ENCODE results near the gene EFHD2. TPM values are rescaled to one million over a fixed set of nuclear protein-coding genes. Genes with fewer than 3 reads are reported as not detected.
"Not testable (repeated sequence)": the region's sequence is repeated elsewhere in the genome, so short reads cannot be mapped to it uniquely, and the experiment has no call there.

Gene EFHD2
- total and polyA plus RNA-seq, 8 donors = 11.9 to 107 (median 18.2) TPM

DNA sequence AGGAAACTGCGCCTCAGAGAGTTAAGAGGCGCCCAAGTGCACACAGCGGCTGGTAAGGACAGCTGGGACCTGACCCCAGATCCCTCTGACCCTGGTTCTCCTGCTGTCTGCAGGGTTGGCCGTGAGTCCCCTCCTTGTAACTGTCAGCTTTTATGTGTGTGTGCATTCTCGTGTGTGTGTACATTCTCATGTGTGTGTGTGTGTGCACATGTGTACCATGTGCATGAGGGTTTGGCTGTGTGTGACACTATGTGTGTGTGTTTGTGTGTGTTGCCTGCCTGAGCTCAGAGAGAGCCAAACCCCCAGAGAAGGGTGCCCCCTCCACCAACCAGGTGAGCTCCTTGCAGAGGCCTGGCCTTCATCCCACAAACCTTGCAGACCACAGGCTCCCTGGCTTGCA lies 25.9 kb upstream of the EFHD2 start:
- Histone ChIP-seq H3K36me3 (no peaks in the 10 kb centered on the region), H3K27me3 (peaks cover 0 to 45% of the 10 kb centered on the region in 2 donors), H3K4me1 (peaks cover 5 to 14% of the 10 kb centered on the region in 2 donors), H3K27ac (no peak overlapping the region), H3K9me3 (no peaks in the 10 kb centered on the region), H3K4me3 (no peak overlapping the region)
- ATAC-seq (no peak), DNase-seq (no peak)
- TF ChIP-seq, protein P1, sequence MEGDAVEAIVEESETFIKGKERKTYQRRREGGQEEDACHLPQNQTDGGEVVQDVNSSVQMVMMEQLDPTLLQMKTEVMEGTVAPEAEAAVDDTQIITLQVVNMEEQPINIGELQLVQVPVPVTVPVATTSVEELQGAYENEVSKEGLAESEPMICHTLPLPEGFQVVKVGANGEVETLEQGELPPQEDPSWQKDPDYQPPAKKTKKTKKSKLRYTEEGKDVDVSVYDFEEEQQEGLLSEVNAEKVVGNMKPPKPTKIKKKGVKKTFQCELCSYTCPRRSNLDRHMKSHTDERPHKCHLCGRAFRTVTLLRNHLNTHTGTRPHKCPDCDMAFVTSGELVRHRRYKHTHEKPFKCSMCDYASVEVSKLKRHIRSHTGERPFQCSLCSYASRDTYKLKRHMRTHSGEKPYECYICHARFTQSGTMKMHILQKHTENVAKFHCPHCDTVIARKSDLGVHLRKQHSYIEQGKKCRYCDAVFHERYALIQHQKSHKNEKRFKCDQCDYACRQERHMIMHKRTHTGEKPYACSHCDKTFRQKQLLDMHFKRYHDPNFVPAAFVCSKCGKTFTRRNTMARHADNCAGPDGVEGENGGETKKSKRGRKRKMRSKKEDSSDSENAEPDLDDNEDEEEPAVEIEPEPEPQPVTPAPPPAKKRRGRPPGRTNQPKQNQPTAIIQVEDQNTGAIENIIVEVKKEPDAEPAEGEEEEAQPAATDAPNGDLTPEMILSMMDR (IDR thresholded peaks at IDR 0.05) = no peak
- intact Hi-C loops (cut with DNase I) = no loop called here

DNA sequence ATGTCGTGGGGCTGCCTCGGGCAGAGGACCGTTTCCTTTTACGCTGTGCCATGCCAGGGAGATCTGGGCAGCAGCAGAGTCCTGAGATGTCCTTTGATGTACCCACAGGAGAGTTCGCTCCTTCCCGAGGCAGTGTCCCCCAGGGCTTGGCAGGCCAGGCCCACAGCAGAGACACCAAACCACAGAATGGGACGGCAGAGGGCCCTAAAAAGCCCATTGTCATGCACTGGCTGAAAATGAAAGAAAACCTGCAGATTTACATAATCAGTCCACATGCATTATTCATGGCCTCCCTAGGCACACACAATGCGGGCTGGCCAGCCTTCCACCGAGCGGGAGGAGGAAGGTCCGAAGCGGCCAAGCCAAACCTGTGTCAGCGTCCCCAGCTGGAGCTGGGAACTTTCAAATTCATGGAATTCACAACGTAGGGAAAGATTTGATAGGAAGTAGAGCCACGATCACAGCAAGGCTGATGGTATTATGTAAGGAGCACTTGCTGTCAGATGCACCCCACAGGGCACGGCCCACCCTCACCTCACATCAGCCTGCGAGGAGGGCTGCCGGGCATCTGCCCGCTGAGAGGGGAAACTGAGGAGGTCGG lies 25.3 kb upstream of the EFHD2 start:
- DNase-seq (no peak), ATAC-seq (no peak)
- Histone ChIP-seq H3K27ac (no peak overlapping the region), H3K4me3 (no peak overlapping the region), H3K36me3 (no peaks in the 10 kb centered on the region), H3K4me1 (peaks cover 5 to 14% of the 10 kb centered on the region in 2 donors), H3K27me3 (peaks cover 0 to 50% of the 10 kb centered on the region in 2 donors), H3K9me3 (no peaks in the 10 kb centered on the region)
- TF ChIP-seq, protein P1 (IDR thresholded peaks at IDR 0.05) = no peak
- intact Hi-C loops (cut with DNase I) = no loop called here

DNA sequence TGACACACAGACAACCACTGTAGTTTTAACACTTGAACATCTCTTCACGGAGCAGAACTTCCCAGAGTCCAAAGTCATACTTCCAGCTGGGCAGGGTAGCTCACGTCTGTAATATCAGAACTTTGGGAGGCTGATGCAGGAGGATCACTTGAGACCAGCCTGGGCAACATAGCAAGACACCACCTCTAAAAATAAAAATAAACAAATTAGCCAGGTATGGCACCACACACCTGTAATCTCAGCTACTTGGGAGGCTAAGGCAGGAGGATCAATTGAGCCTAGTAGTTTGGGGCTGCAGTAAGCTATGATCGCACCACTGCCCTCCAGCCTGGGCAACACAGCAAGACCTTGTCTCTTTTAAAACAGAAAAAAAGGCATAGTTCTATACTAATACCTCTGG lies 24.3 kb upstream of the EFHD2 start:
- TF ChIP-seq, protein P1 (IDR thresholded peaks at IDR 0.05) = no peak
- Histone ChIP-seq H3K4me1 (peaks cover 5 to 14% of the 10 kb centered on the region in 2 donors), H3K9me3 (no peaks in the 10 kb centered on the region), H3K27ac (no peak overlapping the region), H3K36me3 (no peaks in the 10 kb centered on the region), H3K27me3 (peaks cover 0 to 45% of the 10 kb centered on the region in 2 donors), H3K4me3 (no peak overlapping the region)
- intact Hi-C loops (cut with DNase I) = no loop called here
- DNase-seq (no peak), ATAC-seq (no peak)

DNA sequence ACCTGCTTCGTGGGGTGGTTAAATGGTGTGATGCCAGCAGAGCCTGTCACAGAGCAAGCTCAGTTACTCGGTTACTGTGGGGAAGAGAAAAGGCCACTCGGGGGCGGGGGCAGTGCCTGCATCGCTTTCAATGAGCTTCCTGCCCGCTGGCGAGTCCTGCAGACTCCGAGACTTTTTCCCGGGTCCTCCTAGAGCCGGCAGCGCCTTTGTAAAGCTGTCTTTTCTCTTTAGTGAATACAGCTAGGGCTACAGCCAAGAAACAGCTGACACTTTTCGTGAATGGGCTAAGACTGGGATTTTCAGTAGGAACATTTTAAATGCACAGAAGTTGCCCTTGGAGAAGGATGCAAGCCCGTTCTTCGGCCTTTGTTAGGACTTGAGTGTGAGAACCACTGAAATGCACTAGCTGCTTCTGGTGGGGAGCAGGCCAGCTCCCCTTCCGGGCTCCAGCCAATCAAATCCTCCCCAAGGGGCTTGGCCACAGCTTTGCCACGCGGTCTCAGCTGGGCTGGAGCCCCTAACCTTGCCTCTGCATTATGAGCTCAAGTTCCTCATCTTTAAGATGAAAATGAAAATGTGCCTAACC lies 23.4 kb upstream of the EFHD2 start:
- TF ChIP-seq, protein P1 (IDR thresholded peaks at IDR 0.05) = no peak
- no peaks in the 10 kb centered on the region for H3K9me3 ChIP-seq
- no peak overlapping the region for H3K27ac ChIP-seq
- H3K4me3 ChIP-seq = no peak overlapping the region
- peaks cover 0 to 45% of the 10 kb centered on the region in 2 donors for H3K27me3 ChIP-seq
- intact Hi-C loops (cut with DNase I) = no loop called here
- no peaks in the 10 kb centered on the region for H3K36me3 ChIP-seq
- peak; percentile 27 for ATAC-seq
- H3K4me1 ChIP-seq = peaks cover 5 to 14% of the 10 kb centered on the region in 2 donors
- DNase-seq = peak in 1 of 4 donors; percentile 32

DNA sequence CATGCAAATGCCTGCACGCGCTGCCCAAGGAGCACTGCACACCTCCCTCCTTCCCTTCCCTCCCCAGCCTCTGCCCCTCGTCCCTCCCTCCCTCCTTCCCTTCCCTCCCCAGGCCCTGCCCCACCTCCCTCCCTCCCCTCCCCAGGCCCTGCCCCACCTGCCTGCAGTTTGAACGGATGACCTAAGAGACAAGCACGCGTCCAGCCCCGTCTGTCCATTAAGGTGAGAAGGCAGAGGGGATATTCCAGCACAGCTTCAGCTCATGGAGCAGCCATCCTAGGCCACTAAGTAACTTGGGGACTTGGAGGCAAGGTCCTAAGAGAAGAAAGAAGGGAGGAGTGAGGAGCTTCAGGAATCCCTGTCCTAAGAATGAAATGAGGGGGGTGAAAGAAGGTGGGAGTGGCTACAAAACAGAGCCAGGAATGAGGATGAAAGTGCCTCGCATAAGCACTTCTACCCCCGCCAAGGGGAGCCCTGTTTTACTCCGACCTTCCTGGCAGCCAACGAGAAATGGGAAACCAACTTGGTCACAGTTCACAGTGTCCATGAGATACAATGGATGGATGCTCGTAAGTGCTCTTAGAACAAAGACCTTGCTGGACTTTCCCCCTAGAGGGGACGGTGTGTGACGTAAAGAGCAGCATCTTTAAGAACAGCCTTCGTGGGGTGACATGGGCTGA lies 21.3 kb upstream of the EFHD2 start:
- ATAC-seq (no peak), DNase-seq (no peak)
- Histone ChIP-seq H3K9me3 (no peaks in the 10 kb centered on the region), H3K27me3 (peaks cover 0 to 45% of the 10 kb centered on the region in 2 donors), H3K27ac (no peak overlapping the region), H3K4me3 (no peak overlapping the region), H3K4me1 (peaks cover 5 to 14% of the 10 kb centered on the region in 2 donors), H3K36me3 (no peaks in the 10 kb centered on the region)
- TF ChIP-seq, protein P1 (IDR thresholded peaks at IDR 0.05) = no peak
- intact Hi-C loops (cut with DNase I) = no loop called here

DNA sequence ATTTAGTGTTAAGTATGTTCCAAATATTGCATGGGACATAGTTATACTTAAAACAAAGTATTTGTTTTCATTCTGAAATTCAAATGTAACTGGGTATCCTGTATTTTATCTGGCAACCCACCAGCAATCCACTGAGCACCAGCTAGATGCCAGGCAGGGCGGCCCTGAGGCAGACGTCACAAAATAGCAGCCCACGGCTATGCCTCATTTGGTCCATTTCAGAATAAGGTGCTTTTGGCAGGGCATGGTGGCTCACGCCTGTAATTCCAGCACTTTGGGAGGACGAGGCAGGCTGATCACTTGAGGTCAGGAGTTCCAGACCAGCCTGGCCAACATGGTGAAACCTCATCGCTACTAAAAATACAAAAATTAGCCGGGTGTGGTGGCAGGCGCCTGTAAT lies 19.9 kb upstream of the EFHD2 start:
- H3K4me3 ChIP-seq; H3K27ac ChIP-seq; DNase-seq; H3K4me1 ChIP-seq; intact Hi-C loops (cut with DNase I); H3K9me3 ChIP-seq; ATAC-seq; H3K36me3 ChIP-seq: not testable (repeated sequence)
- peaks cover 0 to 38% of the 10 kb centered on the region in 2 donors for H3K27me3 ChIP-seq
